ENCODE measurements around the gene ZBTB11.

DNA sequence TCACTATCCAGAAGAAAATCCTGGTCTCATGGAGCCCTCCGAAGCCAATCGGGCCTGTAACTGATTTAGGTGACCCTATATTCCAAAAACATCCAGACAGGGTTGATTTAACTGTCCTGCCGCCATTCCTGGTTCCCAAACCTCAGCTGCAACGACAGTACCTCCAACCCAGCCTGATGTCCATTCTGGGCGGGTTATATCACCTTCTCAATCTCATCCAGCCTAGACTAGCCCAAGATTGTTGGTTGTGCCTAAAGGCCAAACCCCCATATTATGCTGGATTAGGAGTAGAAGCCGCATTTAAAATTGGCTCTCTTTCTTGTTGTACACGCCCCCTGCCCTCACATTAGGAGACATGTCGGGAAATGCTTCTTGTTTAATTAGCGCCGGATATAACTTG is 36.7 kb downstream of the ZBTB11 start:
- no peak for TF ChIP-seq POLR2A (IDR thresholded peaks at IDR 0.05; ENCODE audit: low read depth, low read length)
- no peak for TF ChIP-seq POLR2AphosphoS5 (IDR thresholded peaks at IDR 0.05; ENCODE audit: low read depth, low read length)
- no peak for TF ChIP-seq TAF1 (IDR thresholded peaks at IDR 0.05; ENCODE audit: low read depth, low read length)
- TF ChIP-seq POU2F2 (IDR thresholded peaks at IDR 0.05; ENCODE audit: low read depth, low read length): no peak
- no peak for TF ChIP-seq SPI1 (IDR thresholded peaks at IDR 0.05; ENCODE audit: low read depth, low read length)
- TF ChIP-seq PAX5 (IDR thresholded peaks at IDR 0.05; ENCODE audit: insufficient read depth, low read length, severe bottlenecking): no peak

Measured in GM12891 (cell line).